Eye (tissue), 1 donor: ENCODE data around the gene MAPK8.

ENCODE experiments used
- DNase-seq: peaks from one replicate; pipeline ENCODE4 v3.0.0-alpha.2; 2015

MAPK8 gene

GRCh38 chr10:48294431-48294830, 12.0 kb upstream of the MAPK8 start:
- DNase-seq, result no peak

DNA sequence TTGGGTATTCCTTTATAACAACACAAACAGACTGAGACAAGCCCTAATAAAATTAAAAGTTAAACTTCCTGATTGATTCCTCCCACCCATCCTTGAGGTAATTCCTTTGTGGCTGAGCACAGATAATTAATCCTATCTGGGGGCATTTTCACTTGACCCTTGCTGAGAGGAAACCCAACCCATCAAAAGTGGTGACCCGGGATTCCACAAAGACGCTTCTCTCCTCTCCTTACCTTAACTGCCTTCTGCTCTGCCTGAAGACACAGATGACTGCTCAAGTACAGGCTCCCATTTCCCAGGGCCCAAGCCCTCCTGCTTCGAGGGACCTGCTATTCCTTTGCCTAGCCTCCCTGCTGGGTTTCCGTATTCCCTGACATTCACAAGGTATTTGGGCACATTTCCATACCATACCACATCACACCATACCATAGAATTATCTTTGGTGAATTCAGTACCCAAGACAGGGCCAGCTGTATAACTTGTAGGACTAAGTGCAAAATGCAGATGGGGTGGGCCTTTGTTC, 9.8 kb upstream of the MAPK8 start:
- no peak for DNase-seq

DNA sequence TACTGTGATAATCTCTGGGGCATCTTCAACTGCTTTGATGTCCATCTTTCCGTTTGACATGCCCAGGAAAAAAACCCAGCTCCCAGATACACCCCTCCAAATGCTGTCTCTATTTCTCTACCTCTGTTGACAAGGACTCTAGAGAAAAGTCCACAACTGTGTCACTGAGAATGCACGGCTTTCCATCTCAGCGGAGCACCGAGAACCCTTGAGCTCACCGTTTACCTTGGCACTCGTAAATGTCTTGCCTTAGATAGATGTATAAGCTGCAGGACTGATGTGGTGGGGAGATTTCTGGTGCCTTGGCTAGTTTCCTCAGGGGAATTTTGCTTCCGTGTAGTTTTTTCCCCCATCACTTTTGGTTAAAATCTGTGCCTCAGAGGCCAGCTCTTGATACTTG, 7.4 kb upstream of the MAPK8 start:
- no peak for DNase-seq

DNA sequence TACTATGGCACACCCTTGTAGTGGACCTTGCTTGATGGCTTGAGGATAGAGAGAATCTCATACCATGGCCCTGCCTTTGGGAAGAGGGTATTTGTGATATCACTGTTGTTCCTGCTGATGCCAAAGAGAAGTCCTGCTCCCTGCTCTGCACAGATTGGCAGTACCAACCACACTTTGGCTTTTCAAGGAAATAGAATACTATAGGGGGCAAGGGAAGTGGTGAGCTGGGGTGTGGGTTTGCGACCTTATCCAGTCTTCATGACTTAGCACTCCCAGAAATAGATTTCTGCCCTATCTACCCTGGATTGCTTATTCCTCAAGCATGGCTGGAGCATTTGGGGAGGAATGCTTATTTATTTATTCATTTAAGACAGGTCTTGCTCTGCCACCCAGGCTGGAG, 6.8 kb upstream of the MAPK8 start:
- DNase-seq, result no peak

DNA sequence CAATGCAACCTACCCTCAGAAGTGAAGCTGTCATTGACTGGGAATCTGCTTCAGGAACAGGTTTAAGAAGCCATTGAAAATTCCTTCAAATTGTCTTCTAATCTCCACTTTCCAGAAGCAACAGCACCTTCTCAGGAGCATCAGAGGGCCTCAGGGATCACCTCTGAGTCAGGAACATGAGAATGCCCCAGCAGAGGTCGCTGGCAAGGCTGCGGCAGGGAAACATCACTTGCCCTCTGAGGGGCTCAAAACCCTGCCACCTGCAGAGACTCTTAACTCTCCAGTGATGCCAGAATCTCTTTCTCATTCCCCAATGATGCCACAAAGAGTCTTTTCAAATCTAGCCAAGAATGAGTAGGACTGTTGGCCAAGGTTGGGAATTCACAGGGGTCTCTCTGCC, 5.9 kb upstream of the MAPK8 start:
- no peak for DNase-seq

GRCh38 chr10:48302515-48303476, 3.7 kb upstream of the MAPK8 start:
- DNase-seq, result no peak

DNA sequence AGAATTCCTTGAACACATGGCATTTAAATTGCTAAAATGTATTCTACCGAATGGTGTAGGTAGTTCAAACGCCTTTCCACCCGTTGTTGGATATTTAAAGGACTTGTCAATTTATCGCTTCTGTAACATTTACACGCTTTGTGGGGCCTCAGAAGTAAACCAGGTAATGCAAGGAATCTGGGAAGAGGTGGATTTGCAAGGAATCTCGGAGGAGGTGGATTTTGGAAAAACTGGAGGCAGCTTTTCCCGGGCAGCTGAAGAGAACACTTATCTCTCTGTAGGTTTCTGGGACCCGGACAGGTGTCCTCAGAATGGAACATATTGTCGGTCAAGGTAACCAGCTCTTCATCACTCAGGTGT, 592 bp upstream of the MAPK8 start:
- no peak for DNase-seq

- peak; percentile 83 for DNase-seq
Measured at GRCh38 chr10:48306870-48307710, 613 bp downstream of the MAPK8 start.

DNA sequence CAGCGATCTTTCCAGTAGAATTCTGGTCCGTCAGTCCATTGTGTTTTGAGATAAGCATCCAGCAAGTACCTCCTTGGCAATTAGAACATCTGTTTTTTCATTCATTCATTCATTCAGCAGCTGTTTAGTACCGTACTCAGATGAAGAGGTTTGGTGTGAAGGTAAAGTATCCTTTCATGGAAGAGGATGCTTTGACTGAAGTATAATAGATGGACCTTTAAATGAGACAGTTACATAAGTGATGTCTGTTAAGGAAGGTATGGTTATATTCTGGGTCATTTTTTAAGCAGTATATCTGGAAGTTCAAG, 1.2 kb downstream of the MAPK8 start:
- DNase-seq, result peak; percentile 57

- DNase-seq, result no peak
Measured at GRCh38 chr10:48309711-48310226, 3.3 kb downstream of the MAPK8 start.

DNA sequence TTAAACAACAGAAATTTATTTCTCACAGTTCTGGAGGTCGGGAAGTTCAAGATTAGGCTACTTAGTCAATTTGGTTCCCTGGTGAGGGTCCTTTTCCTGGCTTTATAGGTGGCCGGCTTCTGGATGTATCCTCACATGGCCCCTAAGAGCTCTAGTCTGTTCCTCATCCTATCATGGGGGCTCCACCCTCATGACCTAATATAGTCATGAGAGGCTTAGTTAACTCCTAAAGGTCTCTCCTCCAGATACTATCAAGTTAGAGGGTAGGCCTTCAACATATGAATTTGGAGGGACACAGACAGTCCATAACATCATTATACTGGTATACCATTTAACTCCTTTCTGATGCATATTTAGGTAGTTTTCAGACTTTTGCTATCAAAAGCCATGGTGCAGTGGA, 7.6 kb downstream of the MAPK8 start:
- no peak for DNase-seq

DNA sequence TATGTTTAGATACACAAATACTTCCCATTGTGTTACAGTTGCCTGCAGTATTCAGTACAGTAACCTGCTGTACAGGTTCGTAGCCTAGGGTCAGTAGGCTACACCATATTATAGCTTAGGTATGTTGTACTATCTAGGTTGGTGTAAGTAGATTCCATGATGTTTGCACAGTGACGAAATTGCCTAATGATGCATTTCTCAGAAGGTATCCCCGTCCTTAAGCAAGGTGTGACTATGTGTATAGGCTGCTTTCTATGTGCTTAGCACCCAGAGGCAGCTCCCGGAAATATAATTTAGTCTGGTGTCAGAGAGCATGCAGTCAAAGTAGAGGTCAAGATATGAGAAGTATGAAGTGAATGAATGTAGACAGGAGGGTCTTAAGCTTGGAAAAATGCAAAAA, 9.8 kb downstream of the MAPK8 start:
- DNase-seq, result no peak

DNA sequence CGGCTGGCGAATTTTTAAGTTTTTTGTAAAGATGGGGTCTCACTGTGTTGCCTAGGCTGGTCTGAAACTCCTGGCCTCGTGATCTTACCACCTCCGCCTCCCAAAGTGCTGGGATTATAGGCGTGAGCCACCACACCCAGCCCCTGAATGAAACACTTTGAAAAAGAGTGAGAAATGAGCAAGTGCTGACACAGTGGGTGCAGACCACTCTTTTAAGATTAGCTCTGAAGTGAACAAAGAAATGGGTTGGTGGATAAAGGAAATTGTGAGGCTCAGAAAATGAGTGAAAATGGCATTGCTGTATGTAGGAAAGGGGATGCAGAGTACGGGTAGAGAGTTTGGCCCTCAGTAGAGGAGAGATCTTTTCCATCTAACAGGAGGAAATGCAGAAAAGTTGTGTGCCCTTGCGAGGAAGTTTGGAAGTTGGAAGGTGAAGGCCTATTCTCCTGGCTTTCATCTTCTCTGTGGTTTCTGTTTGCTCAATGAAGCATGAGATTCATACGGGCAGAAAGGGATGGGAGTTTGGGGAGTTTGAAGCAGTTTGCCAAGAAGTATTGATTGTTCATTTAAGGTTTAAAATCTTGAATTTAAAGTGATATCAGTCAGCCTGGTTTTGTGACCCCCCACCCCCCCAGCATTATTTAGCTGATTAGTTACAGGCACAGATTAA, 11.0 kb downstream of the MAPK8 start:
- DNase-seq, result peak; percentile 33

- no peak for DNase-seq
Measured at GRCh38 chr10:48322017-48322416, 15.5 kb downstream of the MAPK8 start.

DNA sequence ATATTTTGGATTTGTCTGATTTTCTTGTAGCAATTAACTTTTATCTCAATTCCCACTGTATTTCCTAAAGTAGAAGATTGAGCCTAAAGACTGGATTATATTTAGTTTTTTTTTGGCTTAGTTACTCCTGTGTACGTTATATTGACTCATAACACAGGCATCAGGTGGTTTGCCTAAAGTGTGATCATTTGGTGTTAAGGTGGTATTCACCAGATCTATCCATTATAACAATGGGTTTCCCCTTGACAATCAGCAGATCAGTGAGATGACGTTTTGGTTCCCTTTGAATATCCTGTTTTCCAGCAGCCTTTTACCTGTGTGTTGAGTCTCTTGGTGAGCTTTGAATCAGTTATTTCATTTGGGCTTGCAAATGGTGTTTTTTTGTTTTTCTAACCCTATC, 18.1 kb downstream of the MAPK8 start:
- no peak for DNase-seq

GRCh38 chr10:48330269-48330668, 23.8 kb downstream of the MAPK8 start:
- no peak for DNase-seq

DNA sequence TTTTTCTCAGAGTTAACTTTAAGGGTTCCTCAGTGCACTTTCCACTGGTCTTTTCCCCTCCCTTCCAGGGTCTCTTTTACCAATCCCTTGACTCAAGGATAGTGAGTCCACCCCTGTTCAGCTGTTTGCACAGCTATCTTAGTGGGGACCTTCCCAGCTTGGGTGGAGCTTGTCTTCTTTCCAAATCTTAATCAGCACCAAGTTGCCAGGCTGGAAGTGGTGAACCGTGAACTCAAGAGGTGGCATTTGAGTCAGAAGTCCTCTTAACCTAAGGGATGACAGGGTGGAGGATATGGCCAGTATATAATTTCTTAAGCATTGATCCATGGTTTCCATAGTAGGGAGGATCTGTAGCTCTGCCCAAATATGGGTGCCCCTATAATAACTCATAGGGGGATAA, 25.0 kb downstream of the MAPK8 start:
- DNase-seq, result no peak

GRCh38 chr10:48332166-48332870, 25.8 kb downstream of the MAPK8 start:
- DNase-seq, result no peak

- DNase-seq, result no peak
Measured at GRCh38 chr10:48332871-48333216, 26.4 kb downstream of the MAPK8 start.

- no peak for DNase-seq
Measured at GRCh38 chr10:48333856-48334255, 27.4 kb downstream of the MAPK8 start.

- no peak for DNase-seq
Measured at GRCh38 chr10:48335788-48336187, 29.3 kb downstream of the MAPK8 start.

DNA sequence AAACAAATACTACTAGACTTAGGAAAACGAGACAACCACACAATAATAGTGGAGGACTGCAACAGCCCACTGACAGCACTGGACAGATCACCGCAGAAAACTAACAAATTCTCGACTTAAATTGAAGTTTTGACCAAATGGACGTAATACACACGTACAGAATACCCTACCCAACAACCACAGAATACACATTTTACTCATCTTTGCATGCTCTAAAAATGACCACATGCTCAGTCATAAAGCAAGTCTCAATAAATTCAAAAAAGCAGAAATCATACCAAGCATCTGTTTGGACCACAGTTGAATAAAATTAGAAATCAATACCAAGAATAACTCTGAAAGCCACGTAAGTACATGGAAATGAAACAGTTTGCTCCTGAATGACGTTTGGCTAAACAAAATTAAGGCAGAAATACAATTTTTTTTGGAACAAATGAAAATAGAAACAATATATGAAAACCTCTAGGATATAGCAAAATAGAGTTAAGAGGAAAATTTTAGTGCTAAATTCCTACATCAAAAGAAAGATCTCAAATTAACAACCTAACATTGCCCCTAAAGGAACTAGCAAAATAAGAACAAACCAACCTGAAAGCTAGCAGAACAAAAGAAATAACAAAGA, 30.6 kb downstream of the MAPK8 start:
- no peak for DNase-seq
